Glomerular endothelial cell (primary cell): ENCODE data around the gene PPP2CA. TPM values are rescaled to one million over a fixed set of nuclear protein-coding genes. Genes with fewer than 3 reads are reported as not detected.
"Not testable (repeated sequence)": the region's sequence is repeated elsewhere in the genome, so short reads cannot be mapped to it uniquely, and the experiment has no call there.

Source experiments
- DNase-seq: peaks from one replicate; pipeline ENCODE4 v3.0.0-alpha.2; 2011; ENCODE audit warnings: low read depth, low spot score; ENCODE audit errors: extremely low read depth
- total RNA-seq: library from RNA; depleted of rRNA; stranded (reverse); fragments of >200 nt; gene quantifications from 2 replicates; pipeline ENCODE4 v1.2.3, GENCODE V29; 2015

PPP2CA gene
- total RNA-seq, result 133 and 164 TPM in 2 replicates

DNA sequence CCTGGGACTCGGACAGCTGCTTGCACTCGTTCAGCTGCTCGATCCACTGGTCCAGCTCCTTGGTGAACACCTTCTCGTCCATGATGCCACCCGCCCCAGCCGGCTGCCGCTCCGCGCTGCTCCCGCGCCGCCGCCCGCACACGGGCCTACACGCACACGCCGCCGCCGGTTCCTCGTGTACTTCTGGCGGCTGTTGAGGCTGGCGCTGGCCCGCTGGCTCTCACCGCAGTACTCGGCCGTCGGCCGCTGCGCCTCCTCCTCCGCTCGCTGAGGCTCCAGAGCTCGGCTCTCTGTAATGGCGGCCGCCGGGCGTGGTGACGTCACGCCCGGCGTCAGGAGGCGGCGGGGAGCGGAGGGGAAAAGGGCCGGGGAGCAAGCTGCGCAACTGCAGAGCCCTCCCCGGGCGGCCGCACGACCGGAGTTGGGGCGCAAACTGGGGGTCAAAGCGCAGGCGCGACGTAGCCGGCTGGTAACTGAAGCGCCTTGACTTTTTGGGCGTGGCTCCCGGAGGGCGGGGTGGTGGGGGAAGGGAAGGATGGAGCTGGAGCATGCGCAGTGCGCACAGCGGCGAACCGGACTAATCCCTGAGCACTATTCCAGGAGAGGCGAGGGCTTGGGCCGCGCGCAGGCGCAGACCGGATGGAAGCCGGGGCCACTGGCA, at the start of gene PPP2CA:
PPP2CA (minus strand) TSS at position 294 of the 661 bp plus-strand sequence; CDS start at position 82, 212 bp downstream.
- peak; percentile 86 for DNase-seq

DNA sequence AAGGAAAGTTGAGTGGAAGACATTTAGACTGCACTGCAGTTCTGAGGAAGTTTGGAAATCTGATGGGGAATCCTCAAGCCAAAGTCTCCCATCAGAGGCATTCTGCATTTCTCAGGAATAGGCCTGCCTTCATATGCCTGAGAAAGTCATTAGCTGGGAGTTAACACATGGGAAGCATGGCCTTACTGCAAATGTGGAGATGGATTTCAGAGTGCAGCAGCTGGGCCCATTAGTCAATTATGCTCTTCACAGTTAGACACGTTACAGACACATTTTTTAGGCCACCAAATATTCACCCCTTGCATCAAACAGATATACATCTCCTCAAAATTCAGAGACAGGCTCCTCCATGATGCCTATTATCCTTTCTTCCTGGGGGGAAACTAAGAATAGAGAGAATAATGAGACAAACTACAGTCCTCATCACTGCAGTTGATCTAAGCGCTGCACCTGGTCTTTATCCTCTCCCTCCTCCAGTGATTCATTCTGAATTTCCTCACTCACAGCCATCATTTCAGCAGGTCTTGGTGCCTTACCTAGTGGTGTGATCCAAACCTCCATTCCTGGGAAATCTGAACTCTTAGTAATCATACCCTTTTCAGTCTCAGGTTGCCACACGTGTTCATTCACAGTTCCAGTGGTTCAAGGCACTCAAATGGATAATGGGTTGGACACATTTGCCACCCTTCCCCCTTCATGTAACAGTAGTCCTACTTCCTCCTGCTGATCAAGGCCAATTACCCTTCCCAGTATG, 47.9 kb upstream of the PPP2CA start:
- DNase-seq, result no peak

GRCh38 chr5:134271059-134271458, 45.2 kb upstream of the PPP2CA start:
- DNase-seq, result no peak

DNA sequence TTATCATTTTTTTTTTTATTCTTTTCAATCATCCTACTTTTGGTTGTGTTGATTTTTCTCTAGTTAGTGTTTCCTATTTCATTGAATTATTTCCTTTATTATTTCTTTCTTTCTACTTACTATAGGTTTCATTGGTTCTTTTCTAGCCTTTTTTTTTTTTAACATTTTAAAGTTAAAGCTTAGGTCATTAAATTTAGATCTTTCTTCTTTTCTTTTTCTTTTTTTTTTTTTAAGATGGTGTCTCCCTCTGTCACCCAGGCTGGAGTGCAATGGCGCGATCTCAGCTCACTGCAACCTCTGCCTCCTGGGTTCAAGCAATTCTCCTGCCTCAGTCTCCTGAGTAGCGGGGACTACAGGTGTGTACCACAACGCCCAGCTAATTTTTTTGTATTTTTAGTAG, 43.0 kb upstream of the PPP2CA start:
- no peak for DNase-seq

DNA sequence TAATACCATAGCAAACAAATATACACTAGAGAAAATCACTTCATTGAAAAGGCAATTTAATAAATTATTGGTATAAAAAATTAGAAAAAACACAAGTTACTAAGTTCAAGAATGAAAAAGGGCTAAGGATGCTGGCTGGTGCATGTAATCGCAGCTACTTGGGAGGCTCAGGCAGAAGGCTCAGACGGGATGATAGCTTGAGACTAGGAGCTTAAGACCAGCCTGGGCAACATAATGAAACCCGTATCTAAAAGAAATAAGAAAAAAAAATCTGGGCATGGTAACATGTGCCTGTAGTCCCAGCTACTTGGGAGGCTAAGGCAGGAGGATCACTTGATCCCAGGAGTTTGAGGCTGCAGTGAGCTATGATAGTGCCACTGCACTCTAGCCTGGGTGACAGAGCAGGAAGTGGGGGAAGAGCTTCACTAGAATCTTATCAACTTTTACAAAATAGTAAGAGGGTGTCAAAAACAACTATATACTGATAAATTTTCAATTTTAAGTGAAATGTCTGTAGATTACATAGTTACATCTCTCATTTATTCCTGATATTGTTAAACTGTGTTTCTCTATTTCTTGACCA, 42.2 kb upstream of the PPP2CA start:
- no peak for DNase-seq

DNA sequence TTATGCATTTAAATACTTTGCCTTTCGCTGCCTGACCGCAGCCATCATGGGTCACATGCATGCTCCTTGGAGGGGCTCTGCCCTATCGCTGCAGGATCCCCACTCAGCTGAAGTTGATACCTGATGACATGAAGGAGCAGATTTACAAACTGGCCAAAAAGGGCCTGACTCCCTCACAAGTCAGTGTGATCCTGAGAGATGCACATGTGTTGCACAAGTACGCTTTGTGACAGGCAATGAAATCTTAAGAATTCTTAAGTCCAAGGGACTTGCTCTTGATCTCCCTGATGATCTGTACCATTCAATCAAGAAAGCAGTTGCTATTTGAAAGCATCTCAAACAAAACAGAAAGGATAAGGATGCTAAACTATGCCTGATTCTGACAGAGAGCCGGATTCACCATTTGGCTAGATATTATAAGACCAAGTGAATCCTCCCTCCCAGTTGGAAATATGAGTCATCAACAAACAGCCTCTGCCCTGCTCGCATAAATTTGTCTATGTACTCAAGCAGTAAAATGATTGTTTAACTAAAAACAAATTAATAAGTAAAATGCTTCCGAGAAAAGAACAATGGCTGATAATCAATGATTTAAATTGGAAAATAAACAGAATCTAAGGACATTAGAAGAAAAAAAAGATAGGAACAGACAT, 41.6 kb upstream of the PPP2CA start:
- DNase-seq, result no peak

GRCh38 chr5:134263801-134264200, 37.9 kb upstream of the PPP2CA start:
- DNase-seq, result no peak

GRCh38 chr5:134262629-134263028, 36.8 kb upstream of the PPP2CA start:
- not testable (repeated sequence) for DNase-seq

GRCh38 chr5:134258896-134259295, 33.0 kb upstream of the PPP2CA start:
- DNase-seq, result no peak

GRCh38 chr5:134257176-134257575, 31.3 kb upstream of the PPP2CA start:
- no peak for DNase-seq

DNA sequence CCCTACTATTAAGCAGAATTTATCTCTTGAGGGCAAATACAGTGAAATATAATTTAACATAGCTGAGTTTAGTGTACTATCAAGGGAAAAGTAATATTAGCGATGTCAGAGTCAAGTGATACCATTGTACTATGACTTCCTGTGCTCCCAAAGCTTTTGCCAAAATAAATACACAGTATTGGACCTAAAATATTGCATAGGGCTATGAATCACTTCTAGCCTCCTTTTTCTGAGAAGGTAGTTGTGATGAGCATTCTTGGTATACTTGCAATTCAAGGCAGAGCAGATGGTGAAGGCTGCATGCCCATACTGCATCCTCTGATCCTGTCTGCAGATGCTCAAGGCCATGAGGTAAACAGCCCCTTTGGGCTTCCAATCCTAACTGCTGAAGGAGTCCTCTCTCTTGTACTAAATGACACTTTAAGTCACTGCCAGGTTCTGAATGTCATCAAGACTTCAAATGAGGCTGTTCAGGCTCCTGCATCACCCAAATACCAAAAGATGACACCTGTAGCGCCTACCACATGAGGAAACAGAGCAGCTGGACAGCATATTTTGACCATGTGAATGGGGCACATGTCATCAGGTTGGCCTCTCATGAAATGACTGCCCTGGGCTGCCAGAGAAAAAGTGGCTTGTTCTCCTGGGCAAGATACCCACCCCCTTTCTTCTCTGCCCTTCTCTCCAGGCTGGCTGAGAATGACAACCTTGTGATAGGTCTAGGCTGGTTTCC, 29.7 kb upstream of the PPP2CA start:
- no peak for DNase-seq

DNA sequence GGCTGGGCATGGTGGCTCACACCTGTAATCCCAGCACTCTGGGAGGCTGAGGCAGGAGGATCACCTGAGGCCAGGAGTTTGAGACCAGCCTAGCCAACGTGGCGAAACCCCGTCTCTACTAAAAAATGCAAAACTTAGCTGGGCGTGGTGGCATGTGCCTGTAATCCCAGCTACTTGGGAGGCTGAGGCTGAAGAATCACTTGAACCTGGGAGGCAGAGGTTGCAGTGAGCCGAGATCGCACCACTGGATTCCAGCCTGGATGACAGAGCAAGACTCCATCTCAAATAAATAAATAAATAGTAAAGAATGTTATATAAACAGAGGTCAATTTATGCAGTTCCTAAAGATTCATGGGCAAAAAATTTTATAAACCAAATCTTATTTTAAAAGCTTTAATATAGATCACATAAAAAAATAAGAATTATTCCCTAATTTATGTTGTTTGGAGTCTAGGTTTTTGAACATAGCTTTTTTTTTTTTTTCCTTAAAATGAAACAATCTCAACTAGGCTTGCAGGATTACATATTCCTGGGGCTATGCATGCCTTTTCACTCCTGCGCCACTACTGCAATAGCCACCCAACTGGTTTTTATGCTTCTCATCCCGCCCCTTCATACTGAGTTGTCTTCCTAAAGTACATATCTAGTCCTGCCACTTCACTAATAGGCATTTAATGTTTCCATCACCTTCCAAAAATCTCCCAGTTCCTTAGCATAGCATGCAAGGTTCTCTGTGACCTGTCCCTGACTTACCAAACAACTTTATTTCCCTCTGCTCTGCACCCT, 27.7 kb upstream of the PPP2CA start:
- not testable (repeated sequence) for DNase-seq

DNA sequence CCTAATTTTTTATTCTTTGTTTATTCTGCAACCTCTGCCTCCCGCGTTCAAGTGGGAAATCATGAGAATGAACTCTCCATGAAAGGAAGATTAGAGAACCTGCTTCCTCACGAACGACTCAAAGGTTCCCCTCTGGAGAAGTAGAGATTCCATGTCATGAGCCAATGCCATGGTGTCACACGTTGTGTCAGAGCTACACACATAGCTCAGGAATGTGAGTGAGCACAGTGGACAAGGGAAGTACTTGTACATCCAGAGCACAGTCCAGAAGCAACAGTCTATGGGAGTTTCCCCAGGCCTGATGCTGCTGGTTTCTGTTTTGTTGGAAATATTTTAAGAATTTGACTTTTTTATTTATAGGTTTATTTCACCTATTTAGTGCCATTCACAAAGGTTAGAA, 26.8 kb upstream of the PPP2CA start:
- no peak for DNase-seq

GRCh38 chr5:134250949-134251348, 25.1 kb upstream of the PPP2CA start:
- DNase-seq, result no peak

DNA sequence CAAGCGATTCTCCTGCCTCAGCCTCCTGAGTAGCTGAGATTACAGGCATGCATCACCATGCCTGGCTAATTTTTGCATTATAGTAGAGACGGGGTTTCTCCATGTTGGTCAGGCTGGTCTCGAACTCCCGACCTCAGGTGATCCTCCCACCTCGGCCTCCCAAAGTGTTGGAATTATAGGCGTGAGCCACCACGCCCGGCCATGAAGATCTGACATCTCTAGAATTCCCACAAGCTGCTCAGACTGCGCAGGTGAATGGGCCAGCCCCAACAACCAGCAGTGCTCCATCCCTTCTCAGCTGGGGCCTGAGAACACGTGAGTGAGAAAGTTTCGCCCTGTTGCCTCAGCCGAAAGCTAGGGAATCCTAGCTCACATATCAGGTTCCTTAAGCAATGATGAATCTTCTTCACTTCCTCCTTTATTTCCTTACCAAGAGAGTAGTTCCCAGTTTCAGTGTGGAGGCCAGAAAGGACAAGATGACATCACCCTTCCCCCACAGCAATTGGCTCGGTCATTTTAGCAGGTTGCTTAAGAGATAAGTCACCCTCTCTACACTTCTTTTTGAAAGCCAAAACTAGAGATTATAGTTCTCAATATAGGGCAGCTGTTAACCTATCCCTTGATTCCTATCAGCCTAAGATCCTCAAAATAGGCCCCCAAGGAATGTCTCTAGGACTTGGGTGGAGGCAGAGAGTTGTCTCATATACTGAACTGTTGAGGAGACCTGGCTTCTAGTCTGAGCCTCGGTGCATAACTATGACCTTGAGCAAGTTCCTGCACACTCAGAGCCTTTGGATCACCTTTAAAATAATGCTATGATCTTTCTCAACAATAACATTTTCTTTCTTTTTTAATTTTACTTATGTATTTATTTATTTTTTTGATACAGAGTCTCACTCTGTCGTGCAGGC, 23.9 kb upstream of the PPP2CA start:
- DNase-seq, result no peak

GRCh38 chr5:134248256-134248655, 22.4 kb upstream of the PPP2CA start:
- DNase-seq, result no peak

DNA sequence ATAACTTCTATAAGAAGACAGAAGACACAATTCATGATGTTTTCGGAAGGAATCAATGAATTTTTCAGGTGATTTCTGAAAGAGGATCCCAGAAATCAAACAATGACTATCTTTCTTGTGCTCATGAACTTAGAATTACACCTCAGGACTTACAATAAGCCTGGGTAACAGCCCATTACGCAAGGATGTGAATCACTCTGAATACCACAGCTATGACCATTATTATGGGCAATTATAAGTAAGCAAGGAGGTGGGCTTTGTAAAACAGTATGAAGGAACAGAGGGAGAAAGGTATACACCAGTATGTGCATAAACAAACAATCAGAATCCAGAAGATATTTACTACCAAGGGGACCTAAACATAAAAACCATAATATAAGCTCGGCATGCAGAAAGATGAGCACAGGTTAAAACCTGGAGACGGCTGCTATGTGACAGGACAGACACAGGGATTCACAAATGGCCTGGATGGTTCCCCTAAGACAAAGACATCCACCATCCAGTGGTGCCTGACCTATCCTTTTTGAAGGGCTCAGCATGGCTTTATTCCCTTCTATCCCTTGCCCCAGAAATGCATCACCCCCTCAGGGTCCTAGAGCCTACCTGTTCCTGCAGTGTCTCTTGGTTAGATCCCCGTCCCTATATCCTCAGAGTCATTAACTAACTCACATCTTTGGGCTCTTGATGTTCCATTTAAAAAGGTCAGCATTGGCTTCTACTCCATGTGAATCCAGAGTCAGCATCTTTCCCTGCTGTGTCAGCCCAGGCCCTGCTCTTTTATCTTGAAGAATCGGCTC, 21.8 kb upstream of the PPP2CA start:
- DNase-seq, result no peak

GRCh38 chr5:134246771-134247427, 21.0 kb upstream of the PPP2CA start:
- DNase-seq, result no peak
